HepG2 (cell line): Measurements from ENCODE around the gene RAN. TPM values are rescaled to one million over a fixed set of nuclear protein-coding genes. Genes with fewer than 3 reads are reported as not detected.

Experiments used
- ASH2L ChIP-seq: fragments of 300-600, 200-600 bp; sonication (generic); IDR thresholded peaks from 2 replicates; pipeline ENCODE4 v1.7.0; 2017; ENCODE audit warnings: low read depth, mild to moderate bottlenecking, moderate library complexity, mixed read lengths, low read length; ENCODE audit not compliant: insufficient read length
- CBX5 ChIP-seq: sonication (generic); formaldehyde crosslinking; IDR thresholded peaks from 2 replicates; pipeline ENCODE4 v1.4.0; 2020; ENCODE audit warnings: missing genetic modification reagents, borderline replicate concordance
- ELF4 ChIP-seq: sonication (generic); formaldehyde crosslinking; IDR thresholded peaks from 2 replicates; pipeline ENCODE4 v1.5.0; 2020; ENCODE audit warnings: missing genetic modification reagents, mild to moderate bottlenecking, moderate library complexity, borderline replicate concordance
- GABPB1 ChIP-seq: IDR thresholded peaks from 2 replicates; pipeline ENCODE4 v1.6.1; 2016; ENCODE audit warnings: mild to moderate bottlenecking, missing genetic modification reagents, moderate library complexity, missing compliant biosample characterization
- IRF9 ChIP-seq: sonication (generic); formaldehyde crosslinking; IDR thresholded peaks from 2 replicates; pipeline ENCODE4 v1.8.0; 2022; ENCODE audit warnings: missing genetic modification reagents, mild to moderate bottlenecking, borderline replicate concordance
- JDP2 ChIP-seq: sonication (generic); formaldehyde crosslinking; IDR thresholded peaks from 2 replicates; pipeline ENCODE4 v1.8.1; 2022; ENCODE audit warnings: missing genetic modification reagents, borderline replicate concordance
- MYC ChIP-seq: sonication (generic); formaldehyde crosslinking; IDR thresholded peaks from 2 replicates; pipeline ENCODE4 v1.9.0; 2021; ENCODE audit warnings: missing genetic modification reagents, borderline replicate concordance
- POGZ ChIP-seq: sonication (generic); formaldehyde crosslinking; IDR thresholded peaks from 2 replicates; pipeline ENCODE4 v1.4.0; 2020; ENCODE audit warnings: mild to moderate bottlenecking, missing genetic modification reagents
- POLR2AphosphoS5 ChIP-seq: IDR thresholded peaks from 2 replicates; pipeline ENCODE4 v1.6.1; 2012; ENCODE audit warnings: low read depth, low read length
- RCOR2 ChIP-seq: IDR thresholded peaks from 2 replicates; pipeline ENCODE4 v1.6.1; 2016; ENCODE audit warnings: missing biosample characterization, missing genetic modification reagents
- RXRB ChIP-seq: IDR thresholded peaks from 2 replicates; pipeline ENCODE4 v1.6.1; 2016; ENCODE audit warnings: borderline replicate concordance, missing genetic modification reagents, missing compliant biosample characterization
- SOX13 ChIP-seq, 3 experiments: fragments of 450-650 bp in 1 of 3; sonication (generic) in 1 of 3; formaldehyde crosslinking in 1 of 3; IDR thresholded peaks in 2 of 3; conservative IDR thresholded peaks in 1 of 3; 2 replicates each; pipeline versions ENCODE4 v1.5.0 to v1.6.1; 2016 to 2020; ENCODE audit warnings: antibody characterized with exemption in 1 of 3, mild to moderate bottlenecking in 1 of 3, missing compliant biosample characterization in 1 of 3, missing genetic modification reagents in 1 of 3, moderate library complexity in 1 of 3
- TEAD2 ChIP-seq: sonication (generic); formaldehyde crosslinking; IDR thresholded peaks from 2 replicates; pipeline ENCODE4 v1.9.0; 2021; ENCODE audit warnings: missing genetic modification reagents
- ZBTB3 ChIP-seq: sonication (generic); formaldehyde crosslinking; IDR thresholded peaks from 2 replicates; pipeline ENCODE4 v1.4.0; 2020; ENCODE audit warnings: low read depth, mild to moderate bottlenecking, moderate library complexity, missing genetic modification reagents, borderline replicate concordance
- ZFX ChIP-seq: sonication (generic); formaldehyde crosslinking; IDR thresholded peaks from 2 replicates; pipeline ENCODE4 v1.4.0; 2020; ENCODE audit warnings: mild to moderate bottlenecking, low read depth, missing genetic modification reagents, moderate library complexity
- ZNF230 ChIP-seq: sonication (generic); formaldehyde crosslinking; IDR thresholded peaks from 2 replicates; pipeline ENCODE4 v1.4.0; 2020; ENCODE audit warnings: mild to moderate bottlenecking, missing genetic modification reagents
- ZNF710 ChIP-seq: sonication (generic); formaldehyde crosslinking; IDR thresholded peaks from 2 replicates; pipeline ENCODE4 v1.5.0; 2020; ENCODE audit warnings: mild to moderate bottlenecking, missing genetic modification reagents, borderline replicate concordance
- ZNF784 ChIP-seq: sonication (generic); formaldehyde crosslinking; IDR thresholded peaks from 2 replicates; pipeline ENCODE4 v1.5.1; 2020; ENCODE audit warnings: missing genetic modification reagents, mild to moderate bottlenecking, borderline replicate concordance
- polyA plus RNA-seq, 8 experiments: library from polyadenylated mRNA; depleted of rRNA in 3 of 8; stranded (reverse) in 7 of 8; unstranded in 1 of 8; fragments of >200 nt; fragmentation: Illumina TruSeq in 4 of 8; extraction: Trizol in 4 of 8; gene quantifications; 2 replicates each; pipeline versions ENCODE4 v1.2.1 to v1.2.3, GENCODE V29; 2011 to 2016; ENCODE audit warnings: low read depth in 4 of 8, missing spikeins in 1 of 8, mixed read lengths in 1 of 8; ENCODE audit not compliant: insufficient read depth in 1 of 8
- total RNA-seq, 5 experiments: library from RNA; depleted of rRNA; stranded (reverse); fragments of >200 nt; fragmentation: Illumina TruSeq; extraction: Trizol; gene quantifications; 2 replicates each; pipeline ENCODE4 v1.2.3, GENCODE V29; 2016; ENCODE audit warnings: low read depth in 1 of 5
- TF ChIP-seq, protein P1 (sequence below): IDR thresholded peaks from 2 replicates; pipeline ENCODE4 v1.6.1; 2016; ENCODE audit warnings: missing genetic modification reagents, missing compliant biosample characterization
- TF ChIP-seq, protein P2 (sequence below): sonication (generic); formaldehyde crosslinking; IDR thresholded peaks from 2 replicates; pipeline ENCODE4 v1.5.0; 2020; ENCODE audit warnings: mild to moderate bottlenecking, missing genetic modification reagents, moderate library complexity

Gene RAN
- total and polyA plus RNA-seq, 2 of the 13 experiments (the other 11 are each of a cell fraction or from before 2014, with no cell fraction given) = 1,335 to 1,630 TPM

DNA sequence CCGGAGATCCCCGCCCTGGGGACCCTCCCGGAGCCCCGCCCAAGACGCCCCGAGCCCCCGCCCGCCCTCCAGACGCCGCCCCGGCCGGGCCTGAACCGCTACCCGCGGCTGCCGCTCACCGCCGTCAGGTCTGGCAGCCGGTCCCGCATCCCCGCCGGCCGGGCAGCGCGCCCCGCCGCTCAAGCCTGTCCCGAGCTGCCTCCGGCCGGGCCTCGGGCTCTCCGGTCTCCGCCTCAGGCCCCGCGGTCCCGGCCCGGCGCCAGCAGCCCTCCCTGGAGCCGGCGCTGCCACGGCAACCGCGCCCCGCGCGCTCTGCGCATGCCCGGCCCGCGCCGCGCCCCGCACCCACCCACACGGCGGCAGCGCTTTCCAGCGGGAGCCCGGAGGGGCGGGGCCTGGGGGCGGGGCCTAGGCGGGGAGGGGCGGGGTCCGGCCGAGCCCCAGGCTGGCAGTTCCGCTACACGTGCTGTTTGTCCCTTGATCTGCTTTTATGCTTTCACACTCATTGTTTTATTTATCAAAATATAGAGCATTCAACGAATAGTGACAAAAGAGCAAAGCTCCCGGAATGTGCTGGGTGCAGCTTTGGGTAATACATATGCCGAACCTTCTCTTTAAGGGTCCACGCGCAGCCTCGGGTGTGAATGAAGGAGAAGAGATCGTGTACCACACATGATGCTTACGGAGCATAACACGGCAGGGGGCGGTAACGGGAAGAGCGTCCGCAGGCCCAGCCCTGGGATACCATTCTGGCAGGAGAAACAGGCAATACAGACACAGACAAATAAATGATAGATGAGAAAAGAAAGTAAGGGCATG, 32.7 kb upstream of the RAN start, which contains the start of gene STX2 (continued):
- TF ChIP-seq RXRB (no peak), ZNF784 (0 out of 2 replicates have a peak, but pooled peaks have one; percentile 51), ZNF230 (CRISPR knock-in tag) (0 out of 2 replicates have a peak, but pooled peaks have one; percentile 69), POGZ (CRISPR knock-in tag) (0 out of 2 replicates have a peak, but pooled peaks have one; percentile 14), GABPB1 (CRISPR knock-in tag) (no peak; the same call in 1 of the 2 replicates), CBX5 (CRISPR knock-in tag) (no peak), ELF4 (no peak), IRF9 (CRISPR knock-in tag) (peak; percentile 36; the same call in 1 of the 2 replicates), JDP2 (CRISPR knock-in tag) (no peak), RCOR2 (CRISPR knock-in tag) (no peak), ZBTB3 (0 out of 2 replicates have a peak, but pooled peaks have one; percentile 14), MYC (CRISPR knock-in tag) (peak; percentile 84), ASH2L (peak; percentile 25), SOX13 (IDR thresholded peaks at IDR 0.05) (no peak), SOX13 (CRISPR knock-in tag; conservative IDR thresholded peaks at IDR 0.05 in 1 of 2, IDR thresholded peaks at IDR 0.05 in 1 of 2) (peak in 1 of 2 experiments; percentile 9; a peak in 1 of 4 replicates), ZNF710 (CRISPR knock-in tag) (peak; percentile 55; the same call in 1 of the 2 replicates), POLR2AphosphoS5 (no peak), ZFX (CRISPR knock-in tag) (peak; percentile 67), TEAD2 (CRISPR knock-in tag) (no peak)
- TF ChIP-seq, protein P1, sequence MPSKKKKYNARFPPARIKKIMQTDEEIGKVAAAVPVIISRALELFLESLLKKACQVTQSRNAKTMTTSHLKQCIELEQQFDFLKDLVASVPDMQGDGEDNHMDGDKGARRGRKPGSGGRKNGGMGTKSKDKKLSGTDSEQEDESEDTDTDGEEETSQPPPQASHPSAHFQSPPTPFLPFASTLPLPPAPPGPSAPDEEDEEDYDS = no peak
- TF ChIP-seq, protein P2, sequence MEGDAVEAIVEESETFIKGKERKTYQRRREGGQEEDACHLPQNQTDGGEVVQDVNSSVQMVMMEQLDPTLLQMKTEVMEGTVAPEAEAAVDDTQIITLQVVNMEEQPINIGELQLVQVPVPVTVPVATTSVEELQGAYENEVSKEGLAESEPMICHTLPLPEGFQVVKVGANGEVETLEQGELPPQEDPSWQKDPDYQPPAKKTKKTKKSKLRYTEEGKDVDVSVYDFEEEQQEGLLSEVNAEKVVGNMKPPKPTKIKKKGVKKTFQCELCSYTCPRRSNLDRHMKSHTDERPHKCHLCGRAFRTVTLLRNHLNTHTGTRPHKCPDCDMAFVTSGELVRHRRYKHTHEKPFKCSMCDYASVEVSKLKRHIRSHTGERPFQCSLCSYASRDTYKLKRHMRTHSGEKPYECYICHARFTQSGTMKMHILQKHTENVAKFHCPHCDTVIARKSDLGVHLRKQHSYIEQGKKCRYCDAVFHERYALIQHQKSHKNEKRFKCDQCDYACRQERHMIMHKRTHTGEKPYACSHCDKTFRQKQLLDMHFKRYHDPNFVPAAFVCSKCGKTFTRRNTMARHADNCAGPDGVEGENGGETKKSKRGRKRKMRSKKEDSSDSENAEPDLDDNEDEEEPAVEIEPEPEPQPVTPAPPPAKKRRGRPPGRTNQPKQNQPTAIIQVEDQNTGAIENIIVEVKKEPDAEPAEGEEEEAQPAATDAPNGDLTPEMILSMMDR (CRISPR knock-in tag) = peak; percentile 81
